ENCODE results near the gene WDR11. TPM values are rescaled to one million over a fixed set of nuclear protein-coding genes. Genes with fewer than 3 reads are reported as not detected.

WDR11 gene
- total RNA-seq, 1 donor from 2014 or later: 56.7 TPM

DNA sequence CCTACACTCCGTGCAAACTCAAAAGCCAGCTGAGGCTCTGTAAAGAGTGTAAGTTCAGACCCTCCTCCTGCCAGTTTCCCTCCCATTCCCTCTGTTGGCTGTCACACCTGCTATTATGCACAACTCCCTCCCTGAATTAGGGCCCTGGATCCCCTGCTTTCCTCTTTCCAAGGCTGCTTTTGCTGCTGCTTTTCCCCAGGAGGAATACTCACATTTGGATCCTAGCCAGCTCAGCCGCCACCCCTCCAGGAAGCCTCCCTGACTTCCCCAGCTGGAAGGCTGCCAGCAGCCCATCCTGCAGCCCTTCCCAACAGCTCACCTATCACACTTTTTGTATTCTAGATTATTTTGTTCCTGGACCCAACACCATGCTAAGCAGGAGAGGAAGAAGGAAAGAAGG is 40.9 kb upstream of the WDR11 start:
- Histone ChIP-seq H3K27me3 (ENCODE audit: control insufficient read depth, insufficient read depth, low read length) (no peaks in the 10 kb centered on the region), H3K4me3 (ENCODE audit: low read depth, low read length) (no peak overlapping the region), H3K36me3 (ENCODE audit: control insufficient read depth, insufficient read depth, low read length) (no peaks in the 10 kb centered on the region)
- TF ChIP-seq, protein P1, sequence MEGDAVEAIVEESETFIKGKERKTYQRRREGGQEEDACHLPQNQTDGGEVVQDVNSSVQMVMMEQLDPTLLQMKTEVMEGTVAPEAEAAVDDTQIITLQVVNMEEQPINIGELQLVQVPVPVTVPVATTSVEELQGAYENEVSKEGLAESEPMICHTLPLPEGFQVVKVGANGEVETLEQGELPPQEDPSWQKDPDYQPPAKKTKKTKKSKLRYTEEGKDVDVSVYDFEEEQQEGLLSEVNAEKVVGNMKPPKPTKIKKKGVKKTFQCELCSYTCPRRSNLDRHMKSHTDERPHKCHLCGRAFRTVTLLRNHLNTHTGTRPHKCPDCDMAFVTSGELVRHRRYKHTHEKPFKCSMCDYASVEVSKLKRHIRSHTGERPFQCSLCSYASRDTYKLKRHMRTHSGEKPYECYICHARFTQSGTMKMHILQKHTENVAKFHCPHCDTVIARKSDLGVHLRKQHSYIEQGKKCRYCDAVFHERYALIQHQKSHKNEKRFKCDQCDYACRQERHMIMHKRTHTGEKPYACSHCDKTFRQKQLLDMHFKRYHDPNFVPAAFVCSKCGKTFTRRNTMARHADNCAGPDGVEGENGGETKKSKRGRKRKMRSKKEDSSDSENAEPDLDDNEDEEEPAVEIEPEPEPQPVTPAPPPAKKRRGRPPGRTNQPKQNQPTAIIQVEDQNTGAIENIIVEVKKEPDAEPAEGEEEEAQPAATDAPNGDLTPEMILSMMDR (IDR thresholded peaks at IDR 0.05; ENCODE audit: insufficient read depth, low read length, poor library complexity, severe bottlenecking): no peak
- DNase-seq (ENCODE audit: low read depth): no peak

DNA sequence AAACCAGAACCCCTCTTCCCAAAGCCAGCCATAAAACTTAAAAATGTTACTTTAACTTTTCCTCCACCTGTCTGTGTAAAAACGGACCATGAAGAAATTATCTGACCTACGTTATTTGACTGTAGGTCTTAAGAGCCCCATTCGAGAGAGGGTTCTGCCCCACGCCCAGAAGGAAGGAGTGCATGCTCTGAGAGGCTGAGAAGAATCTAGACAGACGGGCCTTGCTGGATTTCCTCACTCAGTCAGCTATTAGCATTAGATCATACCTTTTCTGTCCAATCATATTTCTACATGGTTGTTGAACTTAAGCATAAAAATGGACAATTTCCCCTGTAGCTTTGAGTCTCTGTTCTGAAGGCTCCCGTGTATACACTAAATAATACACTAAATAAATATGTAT is 38.1 kb upstream of the WDR11 start:
- no peak for DNase-seq (ENCODE audit: low read depth)
- TF ChIP-seq, protein P1 (IDR thresholded peaks at IDR 0.05; ENCODE audit: insufficient read depth, low read length, poor library complexity, severe bottlenecking): no peak

DNA sequence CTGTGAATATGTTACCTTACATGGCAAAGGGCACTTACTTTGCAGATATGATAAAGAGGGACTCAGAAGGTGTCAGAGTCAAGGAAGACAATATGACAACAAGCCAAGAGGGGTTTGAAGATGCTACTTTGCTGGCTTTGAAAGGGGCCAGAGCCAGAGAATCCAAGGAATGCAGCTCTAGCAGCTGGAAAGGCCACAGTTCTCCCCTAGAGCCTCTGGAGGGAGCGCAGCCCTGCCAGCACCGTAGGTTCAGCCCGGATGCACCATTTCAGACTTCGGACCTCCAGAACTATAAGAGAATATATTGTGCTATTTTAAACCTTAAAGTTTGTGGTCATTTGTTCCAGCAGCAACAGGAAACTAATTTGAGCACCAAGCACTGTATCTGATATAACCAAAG is 32.9 kb upstream of the WDR11 start:
- no peaks in the 10 kb centered on the region for H3K36me3 ChIP-seq (ENCODE audit: control insufficient read depth, insufficient read depth, low read length)
- TF ChIP-seq, protein P1 (IDR thresholded peaks at IDR 0.05; ENCODE audit: insufficient read depth, low read length, poor library complexity, severe bottlenecking): no peak
- H3K27me3 ChIP-seq (ENCODE audit: control insufficient read depth, insufficient read depth, low read length): no peaks in the 10 kb centered on the region
- H3K4me3 ChIP-seq (ENCODE audit: low read depth, low read length): no peak overlapping the region
- DNase-seq (ENCODE audit: low read depth): no peak

More for the DNA sequence above, 38.1 kb upstream of the WDR11 start:
- Histone ChIP-seq H3K36me3 (ENCODE audit: control insufficient read depth, insufficient read depth, low read length) (no peaks in the 10 kb centered on the region), H3K4me3 (ENCODE audit: low read depth, low read length) (no peak overlapping the region), H3K27me3 (ENCODE audit: control insufficient read depth, insufficient read depth, low read length) (no peaks in the 10 kb centered on the region)

DNA sequence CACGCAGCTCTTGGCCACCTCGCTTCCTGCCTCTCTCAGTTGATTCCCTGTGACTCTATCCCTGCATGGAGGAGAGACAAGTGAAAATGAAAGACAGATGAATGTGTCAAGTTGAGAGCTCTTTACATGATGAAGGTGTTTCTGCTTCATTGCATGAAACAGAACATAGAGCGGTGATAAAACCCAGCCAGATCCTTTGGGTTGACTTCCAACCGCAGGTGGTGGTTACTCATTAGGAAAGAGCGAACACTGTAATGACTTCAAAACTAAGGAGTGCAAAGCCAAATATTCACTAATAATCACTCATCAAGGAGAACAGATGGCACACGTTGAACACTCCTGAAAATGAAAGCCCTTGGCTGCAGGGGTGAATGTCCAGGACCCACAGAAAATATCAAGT is 31.8 kb upstream of the WDR11 start:
- H3K36me3 ChIP-seq (ENCODE audit: control insufficient read depth, insufficient read depth, low read length): no peaks in the 10 kb centered on the region
- no peak for DNase-seq (ENCODE audit: low read depth)
- TF ChIP-seq, protein P1 (IDR thresholded peaks at IDR 0.05; ENCODE audit: insufficient read depth, low read length, poor library complexity, severe bottlenecking): no peak
- no peaks in the 10 kb centered on the region for H3K27me3 ChIP-seq (ENCODE audit: control insufficient read depth, insufficient read depth, low read length)
- H3K4me3 ChIP-seq (ENCODE audit: low read depth, low read length): no peak overlapping the region

DNA sequence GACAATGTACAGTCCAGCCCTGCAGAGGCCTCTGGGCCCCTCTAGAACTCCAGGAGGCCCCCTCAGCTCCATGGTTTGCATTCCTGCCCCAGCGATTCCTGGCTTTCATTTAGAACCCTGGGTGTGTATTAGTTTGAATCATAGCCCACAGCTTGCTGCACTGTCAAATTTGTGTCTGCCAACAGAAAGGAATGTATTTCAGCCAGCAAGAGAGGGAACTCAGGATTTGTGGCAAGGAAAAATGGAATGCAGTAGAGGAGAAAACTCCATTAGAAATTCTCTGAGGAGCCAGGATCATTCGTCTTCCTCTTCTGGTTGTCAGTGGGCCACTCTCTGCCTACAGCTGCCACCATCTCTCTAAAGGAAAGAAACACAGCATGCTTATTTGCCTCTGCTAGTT is 27.9 kb upstream of the WDR11 start:
- Histone ChIP-seq H3K27me3 (ENCODE audit: control insufficient read depth, insufficient read depth, low read length) (no peaks in the 10 kb centered on the region), H3K36me3 (ENCODE audit: control insufficient read depth, insufficient read depth, low read length) (no peaks in the 10 kb centered on the region), H3K4me3 (ENCODE audit: low read depth, low read length) (no peak overlapping the region)
- TF ChIP-seq, protein P1 (IDR thresholded peaks at IDR 0.05; ENCODE audit: insufficient read depth, low read length, poor library complexity, severe bottlenecking): no peak
- DNase-seq (ENCODE audit: low read depth): no peak

DNA sequence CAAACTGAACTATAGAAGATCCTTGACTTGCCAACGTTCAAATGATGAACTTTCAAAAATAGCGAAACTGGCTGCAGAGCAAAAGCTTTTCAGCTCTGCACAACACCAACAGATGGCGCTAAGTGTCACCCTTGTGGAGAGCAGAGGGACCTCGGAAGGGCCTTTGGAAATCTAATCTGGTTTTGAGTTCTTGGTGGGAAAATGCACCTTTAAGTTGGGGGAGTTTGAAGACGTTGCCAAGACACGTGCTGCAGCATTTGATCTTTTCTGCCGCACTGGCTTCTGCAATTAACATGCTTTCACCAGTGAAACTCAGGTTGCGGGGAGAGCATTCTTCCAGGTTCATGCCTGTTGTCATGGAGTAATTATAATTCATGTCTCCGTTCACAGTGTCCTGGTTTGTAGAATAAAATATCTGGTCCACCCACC is 26.3 kb upstream of the WDR11 start:
- no peak for DNase-seq (ENCODE audit: low read depth)
- Histone ChIP-seq H3K27me3 (ENCODE audit: control insufficient read depth, insufficient read depth, low read length) (no peaks in the 10 kb centered on the region), H3K4me3 (ENCODE audit: low read depth, low read length) (no peak overlapping the region), H3K36me3 (ENCODE audit: control insufficient read depth, insufficient read depth, low read length) (no peaks in the 10 kb centered on the region)
- TF ChIP-seq, protein P1 (IDR thresholded peaks at IDR 0.05; ENCODE audit: insufficient read depth, low read length, poor library complexity, severe bottlenecking): peak; percentile 57

Measured in kidney epithelial cell (primary cell).